Measurements from ENCODE around the gene GFI1.
"Not testable (repeated sequence)": the region's sequence is repeated elsewhere in the genome, so short reads cannot be mapped to it uniquely, and the experiment has no call there.

Gene GFI1

DNA sequence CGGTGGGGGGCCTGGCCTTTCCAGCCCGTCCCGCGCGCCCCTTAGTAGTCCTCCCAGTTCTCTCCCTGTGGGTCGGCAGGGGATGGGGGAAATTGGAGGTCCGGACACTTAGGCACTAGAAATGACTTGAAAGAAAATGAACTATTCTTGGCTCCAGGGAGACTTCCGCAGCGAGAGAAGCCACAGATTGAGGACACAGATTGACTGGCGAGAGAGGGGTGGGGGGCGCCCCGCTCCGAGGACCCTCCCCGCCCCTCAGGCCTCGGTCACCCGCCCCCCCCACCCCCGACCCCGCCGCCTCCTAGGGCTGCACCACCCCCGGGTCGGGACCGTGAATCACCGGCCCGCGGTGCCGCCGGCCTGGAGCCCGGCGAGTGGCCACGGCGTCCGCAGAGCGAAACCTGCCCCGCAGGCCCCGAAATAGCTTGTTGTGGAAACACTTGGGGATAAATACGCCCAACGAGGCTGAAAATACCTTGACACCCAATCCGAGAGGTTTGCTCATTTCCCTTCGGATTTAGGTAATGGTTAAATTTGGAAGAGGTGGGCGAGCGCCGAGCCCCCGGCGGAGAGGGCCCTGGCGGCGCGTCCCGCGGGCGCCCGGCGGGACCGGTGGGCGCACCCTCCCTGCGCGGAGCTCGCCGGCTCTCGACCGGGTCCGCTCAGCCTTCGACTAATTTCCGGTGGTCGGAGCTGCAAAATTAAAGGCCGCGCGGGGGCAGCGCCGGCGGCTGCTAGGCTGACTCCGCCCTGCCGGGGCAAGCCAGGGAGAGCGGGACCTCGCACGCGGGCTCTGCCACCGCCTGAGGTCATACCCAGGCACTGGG lies at the start of gene GFI1:
TSS of gene GFI1 (minus strand) at position 675 of the 827 bp plus-strand sequence. CDS start 3,438 bp downstream, outside the sequence.
- DNase-seq, result no peak

DNA sequence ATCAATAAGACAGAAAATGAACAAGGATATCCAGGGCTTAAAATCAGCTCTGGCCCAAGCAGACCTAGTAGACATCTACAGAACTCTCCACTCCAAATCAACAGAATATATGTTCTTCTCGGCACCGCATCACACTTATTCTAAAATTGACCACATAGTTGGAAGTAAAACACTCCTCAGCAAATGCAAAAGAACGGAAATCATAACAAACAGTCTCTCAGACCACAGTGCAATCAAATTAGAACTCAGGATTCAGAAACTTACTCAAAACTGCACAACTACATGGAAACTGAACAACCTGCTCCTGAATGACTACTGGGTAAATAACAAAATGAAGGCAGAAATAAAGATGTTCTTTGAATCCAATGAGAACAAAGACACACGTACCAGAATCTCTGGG lies 45.6 kb upstream of the GFI1 start:
- DNase-seq, result not testable (repeated sequence)

DNA sequence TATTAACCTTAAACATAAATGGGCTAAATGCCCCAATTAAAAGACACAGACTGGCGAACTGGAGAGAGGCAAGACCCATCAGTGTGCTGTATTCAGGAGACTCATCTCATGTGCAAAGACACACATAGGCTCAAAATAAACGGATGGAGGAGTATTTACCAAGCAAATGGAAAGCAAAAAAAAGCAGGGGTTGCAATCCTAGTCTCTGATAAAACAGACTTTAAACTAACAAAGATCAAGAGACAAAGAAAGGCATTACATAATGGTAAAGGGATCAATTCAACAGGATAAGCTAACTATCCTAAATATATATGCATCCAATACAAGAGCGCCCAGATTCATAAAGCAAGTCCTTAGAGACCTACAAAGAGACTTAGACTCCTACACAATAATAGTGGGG lies 45.2 kb upstream of the GFI1 start:
- DNase-seq, result not testable (repeated sequence)

DNA sequence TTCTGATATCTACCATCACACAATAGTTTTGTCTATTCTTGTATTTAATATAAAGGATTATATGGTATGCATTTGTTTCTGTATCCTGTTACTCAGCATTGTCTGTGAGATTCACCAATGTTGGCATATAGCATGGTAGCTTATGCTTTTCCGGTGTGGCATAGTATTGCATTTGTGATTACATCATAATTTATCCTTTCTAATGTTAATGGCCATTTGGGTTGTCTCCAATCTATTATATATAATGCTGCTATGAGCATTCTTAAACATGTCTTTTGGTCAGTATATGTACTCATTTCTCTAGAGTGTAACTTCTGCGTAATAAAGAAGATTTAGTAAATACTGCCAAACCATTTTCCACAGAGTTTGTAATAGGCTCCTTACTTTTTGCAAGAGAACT lies 40.9 kb upstream of the GFI1 start:
- DNase-seq, result no peak

DNA sequence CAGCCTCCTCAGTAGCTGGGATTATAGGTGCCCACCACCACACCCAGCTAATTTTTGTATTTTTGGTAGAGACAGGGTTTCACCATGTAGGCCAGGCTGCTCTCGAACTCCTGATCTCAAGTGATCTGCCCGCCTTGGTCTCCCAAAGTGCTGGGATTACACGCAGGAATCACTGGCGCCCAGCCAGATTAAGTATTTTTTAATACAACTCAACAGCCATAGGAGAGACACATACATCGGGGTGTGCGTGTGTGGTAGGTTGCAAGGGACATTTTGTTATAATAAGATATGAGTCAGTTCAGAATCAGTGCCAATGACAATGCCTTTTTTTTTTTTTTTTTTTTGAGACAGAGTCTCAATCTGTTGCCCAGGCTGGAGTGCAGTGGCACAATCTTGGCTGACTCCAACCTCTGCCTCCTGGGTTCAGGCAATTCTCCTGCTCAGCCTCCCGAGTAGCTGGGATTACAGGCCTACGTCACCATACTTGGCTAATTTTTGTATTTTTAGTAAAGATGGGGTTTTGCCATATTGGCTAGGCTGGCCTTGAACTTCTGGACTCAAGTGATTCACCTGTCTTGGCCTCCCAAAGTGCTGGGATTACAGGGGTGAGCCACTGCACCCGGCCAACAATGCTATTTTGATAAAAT lies 38.3 kb upstream of the GFI1 start:
- DNase-seq, result not testable (repeated sequence)

DNA sequence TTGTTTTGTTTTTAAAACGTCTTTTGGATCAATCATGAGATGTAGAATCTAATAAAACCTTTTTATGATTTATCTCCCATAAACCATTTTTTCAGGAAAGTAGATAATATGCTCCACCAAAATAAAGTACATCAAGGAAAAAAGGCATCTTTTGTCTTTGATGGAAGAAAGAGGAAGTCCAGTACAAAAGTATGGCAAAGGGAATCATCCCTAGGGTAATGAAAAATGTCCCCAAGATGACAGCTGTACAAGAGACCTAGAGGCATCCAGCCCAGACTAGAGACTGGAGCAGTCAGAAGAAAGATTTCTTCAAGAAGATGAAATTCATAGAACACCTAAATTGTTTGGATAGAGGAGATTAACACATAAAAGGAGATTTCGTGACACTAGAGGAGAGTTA lies 32.3 kb upstream of the GFI1 start:
- no peak for DNase-seq

DNA sequence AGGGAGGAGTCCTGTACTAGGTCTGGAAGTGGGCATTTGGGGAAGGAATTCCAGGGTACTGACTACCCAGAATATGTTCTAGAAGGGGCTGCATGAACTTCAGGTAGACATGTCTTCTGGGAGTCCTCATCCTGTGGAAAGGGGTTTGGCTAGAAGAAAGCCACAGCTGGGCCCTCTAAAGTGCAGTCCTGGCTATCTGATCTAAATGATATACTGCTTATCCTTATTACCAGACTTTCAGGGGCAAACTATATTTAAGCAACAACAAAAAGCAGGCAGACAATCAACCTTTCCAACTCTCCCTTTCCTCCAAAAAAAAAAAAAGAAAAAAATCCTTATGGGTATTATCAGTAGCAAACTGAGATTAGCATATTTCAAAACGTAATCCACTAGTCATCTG lies 29.8 kb upstream of the GFI1 start:
- no peak for DNase-seq

DNA sequence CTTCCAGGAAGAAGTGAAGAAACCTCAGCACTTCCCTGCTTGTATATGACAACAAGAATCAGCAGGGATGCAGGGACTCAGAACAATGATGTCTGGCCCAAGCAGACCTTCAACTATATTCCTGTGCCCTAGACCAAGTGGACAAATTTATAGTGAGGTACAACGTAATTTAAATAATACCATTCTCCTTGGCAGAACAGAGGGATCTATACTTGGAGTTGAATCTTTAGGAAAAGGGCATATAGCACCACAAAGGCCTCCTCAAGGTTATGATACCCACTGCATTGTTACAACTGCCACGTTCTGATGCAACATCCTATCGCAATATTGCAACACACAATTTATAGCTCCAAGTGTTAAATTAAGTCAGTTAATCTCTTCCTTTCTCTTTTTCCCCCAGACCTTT lies 29.1 kb upstream of the GFI1 start:
- no peak for DNase-seq

DNA sequence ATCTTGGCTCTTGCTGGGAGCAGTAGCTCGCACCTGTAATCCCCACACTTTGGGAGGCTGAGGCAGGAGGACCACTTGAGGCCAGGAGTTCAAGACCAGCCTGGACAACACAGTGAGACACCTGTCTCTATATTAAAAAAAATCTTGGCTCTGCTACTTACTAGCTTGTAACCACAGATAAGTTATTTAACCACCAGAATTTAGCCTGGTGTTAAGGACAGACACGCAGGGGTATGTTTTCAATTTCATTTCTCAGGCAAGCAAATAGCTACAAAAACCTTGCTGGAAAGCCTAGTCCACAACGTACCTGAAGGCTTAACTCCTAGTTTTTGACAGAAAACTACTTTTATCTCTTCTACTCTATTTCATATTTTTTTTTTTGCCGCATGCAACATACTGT lies 24.8 kb upstream of the GFI1 start:
- DNase-seq, result no peak

DNA sequence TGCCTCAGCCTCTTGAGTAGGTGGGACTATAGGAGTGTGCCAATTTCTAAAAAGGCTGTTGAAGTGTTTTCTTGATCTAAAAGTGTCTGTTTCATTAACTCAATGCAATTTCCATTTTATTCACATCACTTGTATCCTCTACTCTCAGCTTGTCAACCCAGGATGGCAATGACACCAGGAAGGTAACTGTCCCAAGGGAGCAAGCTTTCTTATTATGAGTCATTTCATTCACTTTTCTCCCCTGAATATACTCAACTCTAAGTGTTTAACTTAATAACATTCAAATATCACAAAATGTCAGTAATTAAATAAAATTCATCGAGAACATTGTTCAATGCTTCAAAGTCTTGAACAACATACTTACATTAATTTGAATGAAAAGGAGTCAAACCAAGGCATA lies 22.9 kb upstream of the GFI1 start:
- no peak for DNase-seq

DNA sequence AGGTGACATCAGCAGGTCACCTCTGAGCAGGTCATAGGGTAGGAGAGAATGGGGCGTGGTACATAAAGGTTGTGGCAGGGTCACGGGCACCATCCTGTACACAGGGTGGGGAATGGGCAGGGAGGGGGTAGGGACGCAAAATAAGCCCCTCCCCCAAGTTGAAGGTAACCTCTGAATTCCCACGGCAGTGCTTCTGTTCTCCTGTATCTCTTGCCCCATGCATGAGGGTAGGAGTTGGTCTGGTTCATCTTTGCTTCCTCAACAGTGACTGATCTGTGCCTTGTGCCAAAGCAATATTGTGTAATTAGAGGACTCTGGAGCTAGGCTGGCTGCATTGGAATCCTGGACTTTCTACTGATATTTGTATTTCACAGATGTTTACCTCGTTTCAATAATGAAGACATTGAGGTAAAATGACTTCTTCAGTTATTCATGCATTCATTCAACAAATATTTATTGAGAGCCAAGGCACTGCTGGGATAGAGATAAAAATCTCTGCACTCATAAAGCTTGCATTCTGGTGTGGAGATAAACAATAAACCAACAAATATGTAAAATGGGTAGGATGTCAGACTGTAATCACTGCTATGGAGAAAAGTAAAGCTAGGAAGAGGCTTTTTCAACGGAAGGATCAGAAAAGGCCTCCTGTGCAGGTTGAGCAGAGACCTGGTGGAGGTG lies 18.4 kb upstream of the GFI1 start:
- no peak for DNase-seq

DNA sequence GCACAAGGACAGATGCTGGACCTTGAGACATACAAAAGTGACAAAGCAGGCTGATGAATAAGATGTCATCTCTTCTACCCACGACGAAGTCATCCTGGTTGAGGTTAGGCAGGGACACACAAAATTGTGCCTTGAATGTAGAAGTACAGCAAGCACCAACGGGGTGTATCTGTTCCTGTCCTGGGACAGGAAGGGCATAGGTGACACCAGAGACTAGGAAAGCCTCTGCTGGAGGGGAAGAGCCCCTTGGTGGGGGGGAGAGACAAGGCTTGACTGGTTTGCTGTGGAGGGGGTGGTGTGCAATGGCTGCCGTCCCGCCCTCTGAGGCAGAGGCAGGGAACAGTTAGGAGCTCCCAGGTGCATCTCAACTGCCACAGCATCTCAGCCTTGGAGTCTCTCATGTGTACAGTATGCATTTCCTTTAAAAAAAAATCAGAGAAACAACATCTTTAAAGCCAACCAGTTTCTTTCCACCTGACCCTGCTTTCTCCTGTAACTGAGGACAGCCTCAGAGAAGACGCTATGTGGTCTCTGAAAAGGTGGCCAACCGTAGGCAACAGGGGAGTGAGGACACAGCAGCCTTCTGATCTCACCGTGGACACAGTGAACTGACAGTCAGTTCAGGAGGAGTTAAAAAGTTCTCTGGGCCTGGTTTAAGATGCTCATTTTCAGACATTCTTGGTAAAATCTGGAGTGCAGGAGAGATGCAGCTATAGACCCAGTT lies 17.7 kb upstream of the GFI1 start:
- no peak for DNase-seq

DNA sequence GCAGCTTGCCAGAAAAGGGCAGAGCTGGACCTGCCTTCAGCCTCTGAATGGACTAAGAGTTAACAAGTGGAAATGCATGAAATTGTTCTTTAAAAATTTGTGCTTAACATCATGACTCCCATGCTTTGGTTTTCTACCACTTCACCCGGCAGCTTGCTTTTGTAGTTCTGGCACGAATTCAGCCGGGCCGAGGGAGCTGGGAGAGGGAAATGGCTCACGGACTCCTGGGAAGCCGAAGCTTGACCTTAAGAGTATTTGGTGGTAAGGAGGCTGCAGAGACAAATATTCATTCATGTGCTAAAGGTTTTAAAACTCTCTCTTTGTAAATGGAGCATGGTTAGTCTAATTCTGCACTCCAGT lies 17.2 kb upstream of the GFI1 start:
- DNase-seq, result no peak

DNA sequence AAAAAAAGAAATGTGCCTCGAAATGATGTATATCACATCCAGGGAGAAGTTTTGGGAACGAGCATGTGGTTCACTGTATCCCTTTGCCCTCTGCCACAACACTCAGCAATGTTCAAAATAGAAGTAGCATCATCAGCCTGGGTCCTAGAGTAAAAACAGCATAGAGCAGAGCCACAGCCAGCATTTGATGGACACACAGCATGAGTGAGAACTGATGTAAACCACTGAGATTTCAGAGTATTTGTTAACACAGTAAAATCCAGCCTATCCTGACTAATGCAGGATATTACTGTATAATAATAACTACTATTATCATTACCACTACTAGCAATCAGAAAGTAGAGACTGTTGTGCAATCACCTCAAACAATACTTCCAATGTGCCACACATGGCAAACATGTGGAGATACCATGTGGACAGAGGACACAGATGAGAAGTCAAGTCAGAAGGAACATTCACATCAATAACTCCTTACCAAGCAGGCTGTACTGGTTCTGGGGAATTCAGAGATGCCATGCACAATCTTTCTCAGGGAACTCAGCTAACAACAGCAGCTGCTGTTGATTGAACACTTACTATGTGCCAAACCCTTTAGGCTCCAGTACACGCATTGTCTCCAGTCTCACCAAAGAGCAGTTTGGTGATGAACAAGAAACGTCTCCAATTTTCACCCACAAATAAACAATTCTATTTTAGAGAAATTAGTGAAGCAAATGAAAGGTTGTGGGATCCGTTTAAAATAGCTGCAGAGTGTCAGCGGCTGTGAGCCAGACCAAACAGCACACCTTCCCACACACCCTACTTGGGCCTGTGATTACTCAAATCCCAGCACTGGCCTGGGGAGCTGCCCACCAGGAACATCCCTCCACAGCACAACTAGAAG lies 16.6 kb upstream of the GFI1 start:
- DNase-seq, result no peak

DNA sequence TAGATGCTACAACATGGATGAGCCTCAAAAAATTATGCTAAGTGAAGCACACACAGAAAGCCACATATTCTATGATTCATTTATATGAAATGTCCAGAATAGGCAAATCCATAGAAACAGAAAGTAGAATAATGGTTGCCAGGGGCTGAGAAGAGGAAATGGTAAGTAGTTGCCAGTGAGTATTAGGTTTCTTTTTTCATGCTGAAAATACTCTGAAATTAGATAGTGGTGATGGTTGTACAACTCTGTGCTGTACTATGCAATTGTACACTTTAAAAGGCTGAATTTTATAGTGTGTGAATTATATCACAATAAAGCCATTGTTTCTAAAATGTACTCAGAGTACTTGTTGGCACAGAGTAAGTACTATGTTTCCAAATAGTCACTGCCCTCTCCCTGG lies 15.5 kb upstream of the GFI1 start:
- DNase-seq, result no peak

DNA sequence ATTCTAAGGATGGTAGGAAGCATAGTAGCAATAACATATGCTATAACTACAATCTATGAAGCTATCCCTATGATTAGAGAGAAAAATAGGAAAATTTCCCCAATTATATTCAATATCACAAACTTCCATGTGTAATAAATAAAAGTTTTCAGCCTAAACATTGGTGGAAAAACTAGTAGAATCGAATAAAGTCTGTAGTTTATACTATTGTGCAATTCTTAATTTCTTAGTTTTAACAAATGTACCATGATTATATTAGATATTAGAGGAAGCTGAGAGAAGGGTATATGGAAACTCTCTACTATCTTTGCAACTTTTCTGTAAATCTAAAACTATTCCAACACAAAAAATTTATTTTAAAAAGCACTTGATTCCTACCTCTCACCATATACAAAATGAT lies 13.8 kb upstream of the GFI1 start:
- DNase-seq, result no peak

DNA sequence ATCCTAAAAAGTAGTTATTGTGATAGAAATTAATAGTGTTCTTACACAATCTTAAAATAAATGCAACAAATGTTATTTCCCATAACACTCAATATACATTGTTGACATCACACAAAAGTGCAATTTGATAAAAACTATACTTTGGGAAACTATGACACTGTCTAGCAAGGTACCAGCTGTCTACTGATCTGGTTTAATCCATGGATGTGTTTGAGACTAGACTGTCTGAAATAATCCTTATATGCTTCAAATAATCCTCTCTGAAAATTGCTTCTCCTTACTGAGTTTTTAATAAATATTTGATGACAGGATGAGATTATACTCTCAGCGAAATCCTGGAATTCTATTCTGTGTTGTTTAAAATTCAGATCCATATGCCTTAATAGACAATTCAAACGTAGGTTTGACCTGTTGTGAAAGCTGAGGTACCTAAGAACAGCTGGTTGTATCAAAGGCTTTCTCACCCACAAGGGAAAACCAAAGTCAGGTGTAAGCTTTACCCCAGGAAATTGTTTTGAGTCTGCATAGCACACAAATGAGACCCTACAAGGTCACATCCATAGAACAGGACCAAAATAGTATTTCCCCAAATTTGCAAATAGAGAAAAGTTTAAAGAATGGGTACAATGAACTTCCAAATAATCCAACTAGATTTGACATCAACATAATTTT lies 8.8 kb upstream of the GFI1 start:
- DNase-seq, result no peak

DNA sequence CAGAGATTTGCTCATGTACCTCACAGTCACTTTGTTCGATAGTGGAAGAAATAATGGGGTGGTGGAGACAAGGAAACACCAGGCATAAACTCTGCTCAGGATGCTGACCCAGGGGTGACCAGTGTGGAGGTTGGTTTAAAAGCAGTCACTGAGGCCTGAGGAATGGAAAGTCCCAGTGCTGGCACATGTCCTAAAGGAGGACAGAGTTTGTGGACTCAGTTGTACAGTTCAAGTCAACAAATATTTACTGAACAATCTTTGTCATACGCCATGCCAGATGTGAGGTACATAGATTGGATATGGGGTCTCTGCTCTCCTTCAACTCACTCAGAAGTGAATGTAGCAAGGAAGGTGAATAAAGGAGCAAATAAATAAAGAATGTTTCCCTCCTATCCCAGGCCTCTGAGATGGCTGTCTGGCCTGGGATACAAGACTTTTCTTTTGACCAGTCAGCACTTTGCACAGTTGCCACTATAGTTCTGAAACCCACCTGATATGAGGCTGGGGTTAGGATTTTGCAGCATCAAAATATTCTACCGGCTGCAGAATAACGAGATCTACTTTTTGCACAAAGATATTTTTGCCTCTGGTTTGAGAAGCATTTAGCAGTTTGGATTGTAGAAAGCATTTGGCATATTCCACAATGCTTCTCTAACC lies 7.9 kb upstream of the GFI1 start:
- DNase-seq, result no peak

DNA sequence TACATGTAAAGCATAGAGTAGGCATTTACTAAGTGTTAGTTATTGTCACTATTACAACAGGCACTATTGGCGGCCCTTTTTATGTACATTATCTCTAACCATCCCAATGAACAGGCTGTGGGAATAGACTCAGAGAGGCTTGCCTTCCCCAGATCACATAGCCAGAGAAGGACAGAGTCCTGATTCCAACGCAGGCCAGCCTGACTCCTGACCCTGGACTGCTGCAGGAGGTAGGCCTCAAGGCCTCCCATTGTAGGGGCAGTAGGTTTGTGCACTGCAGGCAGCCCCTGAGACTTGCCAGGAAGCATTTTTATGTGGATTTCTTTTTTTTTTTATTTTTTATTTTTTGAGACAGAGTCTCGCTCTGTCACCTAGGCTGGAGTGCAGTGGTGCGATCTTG lies 6.4 kb upstream of the GFI1 start:
- no peak for DNase-seq

DNA sequence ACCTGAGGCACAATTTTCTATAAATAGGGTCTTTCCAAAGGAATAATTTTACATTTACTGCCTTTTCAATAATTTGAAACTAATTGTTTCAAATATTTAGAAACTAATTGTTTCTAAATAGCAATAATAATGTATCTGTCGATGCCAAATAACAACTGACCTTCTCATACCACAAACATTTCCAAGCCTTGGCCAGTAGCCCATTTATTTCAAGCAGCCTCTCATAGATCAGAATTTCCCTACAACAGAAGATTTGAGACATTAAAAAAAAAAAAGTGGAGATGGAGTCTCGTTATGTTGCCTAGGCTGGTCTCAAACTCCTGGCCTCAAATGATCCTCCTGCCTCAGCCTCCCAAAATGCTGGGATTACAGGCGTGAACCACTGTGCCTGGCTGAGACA lies 2.1 kb upstream of the GFI1 start:
- DNase-seq, result no peak

DNA sequence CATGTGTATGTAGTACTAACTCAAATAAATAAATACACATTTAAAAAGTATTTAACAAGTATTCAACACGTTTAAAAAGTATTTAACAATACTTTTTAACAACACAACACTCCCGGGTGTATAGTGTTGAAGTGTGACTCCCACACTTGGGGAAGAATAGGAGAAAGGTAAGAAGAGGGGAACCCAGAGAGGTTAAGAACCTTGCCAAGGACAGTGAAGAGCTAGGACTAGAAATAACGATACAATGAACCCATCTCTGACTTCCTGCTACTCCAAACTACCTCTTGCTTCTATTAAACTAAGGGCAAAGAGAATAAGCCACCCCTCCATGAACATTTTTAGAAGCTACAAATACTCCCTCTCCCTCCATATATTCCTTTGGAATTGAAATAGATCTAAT lies 1.7 kb upstream of the GFI1 start:
- DNase-seq, result no peak

All from SHP77 treated with DMSO at 0.1 percent for 48 hours (cell line).